Sigmoid colon (tissue), 4 donors: ENCODE results near the gene GFRA3.

Source experiments
- EP300 ChIP-seq, 4 donors: sonication (generic); formaldehyde crosslinking; IDR thresholded peaks; one replicate each; pipeline ENCODE4 v1.6.1; 2017; ENCODE audit warnings: antibody characterized with exemption in 4 of 4
- POLR2A ChIP-seq, 2 donors: fragments of 450-650 bp; IDR thresholded peaks; one replicate each; pipeline ENCODE4 v1.6.1; 2016; ENCODE audit warnings: antibody characterized with exemption in 2 of 2, mild to moderate bottlenecking in 2 of 2, moderate library complexity in 2 of 2
- TF ChIP-seq, protein P1 (sequence below), 4 experiments: fragments of 450-650 bp in 3 of 4; fragments of 200-600 bp in 1 of 4; IDR thresholded peaks; one replicate each; pipeline ENCODE4 v1.5.1; 2016 to 2019; ENCODE audit warnings: antibody characterized with exemption in 4 of 4, mild to moderate bottlenecking in 3 of 4, moderate library complexity in 2 of 4

DNA sequence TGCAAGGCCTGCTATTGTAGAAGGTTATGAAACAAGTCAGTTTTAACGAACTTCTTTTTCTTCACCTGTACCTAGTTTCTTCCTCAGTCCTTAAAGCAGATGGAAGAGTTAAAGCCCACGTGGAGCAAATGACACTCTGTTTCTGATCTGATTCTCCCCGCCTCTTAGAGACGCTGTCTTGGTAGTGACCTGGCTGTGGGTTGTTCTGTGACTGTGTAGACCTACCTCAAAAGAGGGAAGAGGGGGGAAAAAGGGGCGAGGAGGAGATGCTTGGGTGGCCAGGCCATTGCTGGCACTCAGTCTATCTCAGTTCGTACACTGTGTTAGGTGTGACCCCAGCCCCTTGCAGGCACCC is 610 bp downstream of the GFRA3 start:
- TF ChIP-seq, protein P1, sequence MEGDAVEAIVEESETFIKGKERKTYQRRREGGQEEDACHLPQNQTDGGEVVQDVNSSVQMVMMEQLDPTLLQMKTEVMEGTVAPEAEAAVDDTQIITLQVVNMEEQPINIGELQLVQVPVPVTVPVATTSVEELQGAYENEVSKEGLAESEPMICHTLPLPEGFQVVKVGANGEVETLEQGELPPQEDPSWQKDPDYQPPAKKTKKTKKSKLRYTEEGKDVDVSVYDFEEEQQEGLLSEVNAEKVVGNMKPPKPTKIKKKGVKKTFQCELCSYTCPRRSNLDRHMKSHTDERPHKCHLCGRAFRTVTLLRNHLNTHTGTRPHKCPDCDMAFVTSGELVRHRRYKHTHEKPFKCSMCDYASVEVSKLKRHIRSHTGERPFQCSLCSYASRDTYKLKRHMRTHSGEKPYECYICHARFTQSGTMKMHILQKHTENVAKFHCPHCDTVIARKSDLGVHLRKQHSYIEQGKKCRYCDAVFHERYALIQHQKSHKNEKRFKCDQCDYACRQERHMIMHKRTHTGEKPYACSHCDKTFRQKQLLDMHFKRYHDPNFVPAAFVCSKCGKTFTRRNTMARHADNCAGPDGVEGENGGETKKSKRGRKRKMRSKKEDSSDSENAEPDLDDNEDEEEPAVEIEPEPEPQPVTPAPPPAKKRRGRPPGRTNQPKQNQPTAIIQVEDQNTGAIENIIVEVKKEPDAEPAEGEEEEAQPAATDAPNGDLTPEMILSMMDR (IDR thresholded peaks at IDR 0.05) = no peak
- TF ChIP-seq POLR2A (IDR thresholded peaks at IDR 0.05) = no peak
- no peak for TF ChIP-seq EP300 (IDR thresholded peaks at IDR 0.05)
